ENCODE results near the gene RTN4RL2.

- TF ChIP-seq CTCF (IDR thresholded peaks at IDR 0.05), result no peak
- no peak for TF ChIP-seq POLR2A (IDR thresholded peaks at IDR 0.05)
Observed at GRCh38 chr11:57496109-57496820, 35.9 kb downstream of the RTN4RL2 start.
